Measurements from ENCODE around the gene CFAP77. TPM values are rescaled to one million over a fixed set of nuclear protein-coding genes. Genes with fewer than 3 reads are reported as not detected.

The CFAP77 gene
- total and polyA plus RNA-seq, 9 of the 15 experiments (the other 6 are each of a cell fraction or from before 2014, with no cell fraction given), result not detected

DNA sequence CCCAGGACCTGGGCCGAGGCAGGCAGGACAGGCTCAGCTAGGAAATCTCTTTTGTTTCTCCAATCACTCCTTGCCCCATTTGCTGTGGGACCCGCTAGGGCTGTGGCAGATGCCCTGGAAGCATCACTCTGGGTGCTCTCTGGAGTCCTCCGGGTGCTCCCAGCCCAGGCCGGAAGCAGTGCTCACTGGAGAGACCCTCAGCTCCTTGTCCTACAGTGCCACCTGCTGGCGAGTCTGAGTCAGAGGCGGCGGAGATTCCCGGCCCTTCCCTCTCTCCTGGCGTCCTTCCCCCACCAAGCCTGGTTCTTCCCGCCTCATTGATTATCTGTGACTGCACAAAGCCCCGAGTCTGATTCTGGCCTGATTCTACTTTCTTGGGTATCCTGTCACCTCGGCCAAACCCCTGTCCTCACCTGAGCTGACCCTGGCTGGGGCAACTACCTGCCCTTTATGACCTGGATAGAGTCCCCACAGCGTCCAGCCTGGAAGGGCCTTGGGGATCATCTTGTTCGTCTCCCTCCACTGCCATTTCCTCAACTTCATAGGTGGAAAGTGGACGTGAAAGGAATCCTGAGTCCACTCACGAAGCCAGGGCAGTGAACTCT lies 165.1 kb downstream of the CFAP77 start (continued):
- peak; percentile 69; the same call in 1 of the 2 replicates for TF ChIP-seq ETV5 (CRISPR knock-in tag; IDR thresholded peaks at IDR 0.05; ENCODE audit: low read depth)
- TF ChIP-seq RHOXF2B (CRISPR knock-in tag; conservative IDR thresholded peaks at IDR 0.05), result no peak
- TF ChIP-seq TBL1XR1 (IDR thresholded peaks at IDR 0.05; ENCODE audit: low read length in 2 of 2), result no peak
- TF ChIP-seq MAX (CRISPR knock-in tag; IDR thresholded peaks at IDR 0.05), result no peak
- TF ChIP-seq KLF1 (tag; IDR thresholded peaks at IDR 0.05), result no peak
- TF ChIP-seq ZNF311 (CRISPR knock-in tag; IDR thresholded peaks at IDR 0.05), result no peak
- no peak for TF ChIP-seq KLF13 (tag; IDR thresholded peaks at IDR 0.05; ENCODE audit: borderline replicate concordance, low read depth)
- TF ChIP-seq SFPQ (IDR thresholded peaks at IDR 0.05; ENCODE audit: low read depth, low read length), result no peak
- TF ChIP-seq CBX5 (IDR thresholded peaks at IDR 0.05; ENCODE audit: borderline replicate concordance, low read depth), result no peak
- TF ChIP-seq SREBF1 (IDR thresholded peaks at IDR 0.05; ENCODE audit: borderline replicate concordance, low read depth, low read length), result no peak
- TF ChIP-seq ZNF274 (IDR thresholded peaks at IDR 0.05; ENCODE audit: borderline replicate concordance, low read depth, low read length), result no peak
- TF ChIP-seq JUND (IDR thresholded peaks at IDR 0.05; ENCODE audit: borderline replicate concordance, low read depth, low read length), result peak; percentile 33; the same call in 1 of the 2 replicates
- no peak for TF ChIP-seq JUND (tag; IDR thresholded peaks at IDR 0.05; ENCODE audit: borderline replicate concordance, low read depth, low read length)
- no peak for TF ChIP-seq LCOR (CRISPR knock-in tag; IDR thresholded peaks at IDR 0.05)
- no peak for TF ChIP-seq BDP1 (IDR thresholded peaks at IDR 0.05; ENCODE audit: insufficient read depth, insufficient read length)
- TF ChIP-seq TEAD4 (IDR thresholded peaks at IDR 0.05; ENCODE audit: low read length), result no peak
- no peak for TF ChIP-seq TEAD4 (CRISPR knock-in tag; IDR thresholded peaks at IDR 0.05; ENCODE audit: borderline replicate concordance)
- TF ChIP-seq ZNF436 (CRISPR knock-in tag; IDR thresholded peaks at IDR 0.05), result no peak
- TF ChIP-seq EHMT2 (IDR thresholded peaks at IDR 0.05), result no peak
- TF ChIP-seq, protein P1, sequence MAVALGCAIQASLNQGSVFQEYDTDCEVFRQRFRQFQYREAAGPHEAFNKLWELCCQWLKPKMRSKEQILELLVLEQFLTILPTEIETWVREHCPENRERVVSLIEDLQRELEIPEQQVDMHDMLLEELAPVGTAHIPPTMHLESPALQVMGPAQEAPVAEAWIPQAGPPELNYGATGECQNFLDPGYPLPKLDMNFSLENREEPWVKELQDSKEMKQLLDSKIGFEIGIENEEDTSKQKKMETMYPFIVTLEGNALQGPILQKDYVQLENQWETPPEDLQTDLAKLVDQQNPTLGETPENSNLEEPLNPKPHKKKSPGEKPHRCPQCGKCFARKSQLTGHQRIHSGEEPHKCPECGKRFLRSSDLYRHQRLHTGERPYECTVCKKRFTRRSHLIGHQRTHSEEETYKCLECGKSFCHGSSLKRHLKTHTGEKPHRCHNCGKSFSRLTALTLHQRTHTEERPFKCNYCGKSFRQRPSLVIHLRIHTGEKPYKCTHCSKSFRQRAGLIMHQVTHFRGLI (CRISPR knock-in tag; IDR thresholded peaks at IDR 0.05), result no peak
- no peak for TF ChIP-seq ETS2 (tag; IDR thresholded peaks at IDR 0.05; ENCODE audit: borderline replicate concordance, poor library complexity, severe bottlenecking)
- TF ChIP-seq, protein P2, sequence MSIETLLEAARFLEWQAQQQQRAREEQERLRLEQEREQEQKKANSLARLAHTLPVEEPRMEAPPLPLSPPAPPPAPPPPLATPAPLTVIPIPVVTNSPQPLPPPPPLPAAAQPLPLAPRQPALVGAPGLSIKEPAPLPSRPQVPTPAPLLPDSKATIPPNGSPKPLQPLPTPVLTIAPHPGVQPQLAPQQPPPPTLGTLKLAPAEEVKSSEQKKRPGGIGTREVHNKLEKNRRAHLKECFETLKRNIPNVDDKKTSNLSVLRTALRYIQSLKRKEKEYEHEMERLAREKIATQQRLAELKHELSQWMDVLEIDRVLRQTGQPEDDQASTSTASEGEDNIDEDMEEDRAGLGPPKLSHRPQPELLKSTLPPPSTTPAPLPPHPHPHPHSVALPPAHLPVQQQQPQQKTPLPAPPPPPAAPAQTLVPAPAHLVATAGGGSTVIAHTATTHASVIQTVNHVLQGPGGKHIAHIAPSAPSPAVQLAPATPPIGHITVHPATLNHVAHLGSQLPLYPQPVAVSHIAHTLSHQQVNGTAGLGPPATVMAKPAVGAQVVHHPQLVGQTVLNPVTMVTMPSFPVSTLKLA (conservative IDR thresholded peaks at IDR 0.05), result no peak
- peak; percentile 93 for TF ChIP-seq ETV1 (tag; conservative IDR thresholded peaks at IDR 0.05; ENCODE audit: low read depth)
- no peak for TF ChIP-seq SREBF2 (CRISPR knock-in tag; IDR thresholded peaks at IDR 0.05)

Measured in K562 (cell line).